ENCODE results near the gene SLC37A1.
"Not testable (repeated sequence)": the region's sequence is repeated elsewhere in the genome, so short reads cannot be mapped to it uniquely, and the experiment has no call there.

SLC37A1 gene

GRCh38 chr21:42593007-42593814, 79.6 kb downstream of the SLC37A1 start:
- DNase-seq (ENCODE audit: low read depth, low spot score), result peak; percentile 26

- DNase-seq (ENCODE audit: low read depth, low spot score), result no peak
Observed at GRCh38 chr21:42594616-42595282, 81.1 kb downstream of the SLC37A1 start.

- DNase-seq (ENCODE audit: low read depth, low spot score), result no peak
Observed at GRCh38 chr21:42595283-42596187, 81.9 kb downstream of the SLC37A1 start.

- no peak for DNase-seq (ENCODE audit: low read depth, low spot score)
Observed at GRCh38 chr21:42596657-42597056, 83.0 kb downstream of the SLC37A1 start.

GRCh38 chr21:42597487-42598158, 84.0 kb downstream of the SLC37A1 start:
- DNase-seq (ENCODE audit: low read depth, low spot score), result no peak

GRCh38 chr21:42598159-42598735, 84.6 kb downstream of the SLC37A1 start:
- DNase-seq (ENCODE audit: low read depth, low spot score), result no peak

GRCh38 chr21:42599486-42599885, 85.8 kb downstream of the SLC37A1 start:
- no peak for DNase-seq (ENCODE audit: low read depth, low spot score)

GRCh38 chr21:42599962-42600361, 86.3 kb downstream of the SLC37A1 start:
- no peak for DNase-seq (ENCODE audit: low read depth, low spot score)

- no peak for DNase-seq (ENCODE audit: low read depth, low spot score)
Observed at GRCh38 chr21:42601656-42602055, 88.0 kb downstream of the SLC37A1 start.

GRCh38 chr21:42607102-42607501, 93.5 kb downstream of the SLC37A1 start:
- DNase-seq (ENCODE audit: low read depth, low spot score), result no peak

- DNase-seq (ENCODE audit: low read depth, low spot score), result no peak
Observed at GRCh38 chr21:42607525-42608102, 94.0 kb downstream of the SLC37A1 start.

- no peak for DNase-seq (ENCODE audit: low read depth, low spot score)
Observed at GRCh38 chr21:42608446-42608845, 94.8 kb downstream of the SLC37A1 start.

GRCh38 chr21:42609811-42610210, 96.2 kb downstream of the SLC37A1 start:
- no peak for DNase-seq (ENCODE audit: low read depth, low spot score)

- no peak for DNase-seq (ENCODE audit: low read depth, low spot score)
Observed at GRCh38 chr21:42611852-42612251, 98.2 kb downstream of the SLC37A1 start.

GRCh38 chr21:42612390-42612789, 98.7 kb downstream of the SLC37A1 start:
- DNase-seq (ENCODE audit: low read depth, low spot score), result no peak

- DNase-seq (ENCODE audit: low read depth, low spot score), result no peak
Observed at GRCh38 chr21:42613756-42614155, 100.1 kb downstream of the SLC37A1 start.

GRCh38 chr21:42614396-42614795, 100.7 kb downstream of the SLC37A1 start:
- no peak for DNase-seq (ENCODE audit: low read depth, low spot score)

GRCh38 chr21:42614811-42615351, 101.2 kb downstream of the SLC37A1 start:
- DNase-seq (ENCODE audit: low read depth, low spot score), result no peak

GRCh38 chr21:42615377-42615776, 101.7 kb downstream of the SLC37A1 start:
- not testable (repeated sequence) for DNase-seq (ENCODE audit: low read depth, low spot score)

- no peak for DNase-seq (ENCODE audit: low read depth, low spot score)
Observed at GRCh38 chr21:42615924-42616323, 102.3 kb downstream of the SLC37A1 start.
